Ovary (tissue), 9 donors: ENCODE data around the gene SLC16A10. TPM values are rescaled to one million over a fixed set of nuclear protein-coding genes. Genes with fewer than 3 reads are reported as not detected.

Experiments
- DNase-seq, 5 donors: peaks; one replicate each; pipeline ENCODE4 v3.0.0-alpha.2; 2019 to 2020
- H3K27ac ChIP-seq, 2 donors: fragments of 200-600 bp; one replicate each; pipeline versions ENCODE4 v1.5.1 to v1.8.0; 2019 to 2022
- H3K27me3 ChIP-seq: fragments of 200-600 bp; one replicate; pipeline ENCODE4 v1.8.0; 2022
- H3K36me3 ChIP-seq: fragments of 200-600 bp; sonication (generic); one replicate; pipeline ENCODE4 v1.5.1; 2019
- H3K4me1 ChIP-seq: one replicate; pipeline ENCODE4 v1.8.1; 2013; ENCODE audit warnings: mild to moderate bottlenecking, moderate library complexity; ENCODE audit not compliant: insufficient read depth
- H3K4me3 ChIP-seq: fragments of 200-600 bp; sonication (generic); one replicate; pipeline ENCODE4 v1.5.1; 2017
- H3K9me3 ChIP-seq, 2 donors: fragments of 200-600 bp in 1 of 2; sonication (generic) in 1 of 2; one replicate each; pipeline versions ENCODE4 v1.5.1 to v1.8.1; 2013 to 2019; ENCODE audit warnings: mild to moderate bottlenecking in 1 of 2, moderate library complexity in 1 of 2
- CTCF ChIP-seq, 3 donors: fragments of 450-650 bp in 2 of 3; fragments of 200-600 bp in 1 of 3; IDR thresholded peaks; one replicate each; pipeline versions ENCODE4 v1.5.1 to v1.8.0; 2016 to 2022; ENCODE audit warnings: antibody characterized with exemption in 3 of 3, mild to moderate bottlenecking in 1 of 3
- EP300 ChIP-seq: sonication (generic); formaldehyde crosslinking; IDR thresholded peaks from one replicate; pipeline ENCODE4 v1.6.1; 2017; ENCODE audit warnings: antibody characterized with exemption
- POLR2A ChIP-seq: fragments of 450-650 bp; IDR thresholded peaks from one replicate; pipeline ENCODE4 v1.6.1; 2017; ENCODE audit warnings: antibody characterized with exemption, mild to moderate bottlenecking, moderate library complexity
- WGBS, 3 donors: extraction: QIAGEN DNeasy Blood & Tissue Kit in 1 of 3; methylation state at CpG; one replicate each; pipeline versions ENCODE4 v1.1.5 to v1.1.7; 2013 to 2017; 5-methylcytosine and 5-hydroxymethylcytosine counted together
- intact Hi-C, 4 donors: fragments of 100-400 bp; cut with DNase I; formaldehyde crosslinking; loops; one replicate each; pipeline versions ENCODE4 v1.11.0 to v1.15.1; 2022 to 2023
- polyA plus RNA-seq, 2 donors: library from polyadenylated mRNA; stranded (reverse); fragments of 200-250 nt in 1 of 2; fragments of 350-450 nt in 1 of 2; fragmentation: Illumina TruSeq in 1 of 2; extraction: RNeasy Lipid Tissue Mini Kit (QIAGEN cat#74804) in 1 of 2; gene quantifications; one replicate each; pipeline ENCODE4 v1.2.3, GENCODE V29; 2013 to 2014
- small RNA-seq: library from RNA; depleted of rRNA; stranded (forward); fragments of <200 nt; gene quantifications from one replicate; pipeline ENCODE3, GENCODE V24; 2016
- total RNA-seq, 7 donors: library from RNA; depleted of rRNA in 2 of 7; stranded (reverse); fragments of >200 nt in 2 of 7; fragmentation: NEBNext Ultra II Directional in 3 of 7; extraction: Animal tissue kit (Norgen Biotek cat#: 25700) in 3 of 7; gene quantifications; one replicate each; pipeline versions ENCODE4 v1.1.0 to v1.2.4, GENCODE V29; 2016 to 2023
- donor health status: DM: no; HTN: no; CAD: no; lungs with moderate emphysema.
- donor health status: DM: no; HTN: no; CAD: no.
- donor health status: Bipolar disorder and iron deficiency.
- donor health status: DM: yes; HTN: yes; CAD: no.
- donor health status: DM: no; HTN: no; CAD: no.
- donor health status: DM: yes; HTN: yes; CAD: no.

SLC16A10 gene
- total and polyA plus RNA-seq, 9 donors = 0.80 to 10.8 (median 4.0) TPM

- 96 to 97% (median 96%) methylated on average over 4 of the region's 4 CpGs for WGBS, 3 donors
- Histone ChIP-seq H3K4me3 (no peak overlapping the region), H3K36me3 (no peaks in the 10 kb centered on the region), H3K9me3 (no peaks in the 10 kb centered on the region), H3K27me3 (no peaks in the 10 kb centered on the region), H3K4me1 (no peaks in the 10 kb centered on the region), H3K27ac (no peak overlapping the region)
- DNase-seq = no peak
- TF ChIP-seq EP300 (no peak), CTCF (IDR thresholded peaks at IDR 0.05) (no peak), POLR2A (no peak)
- intact Hi-C loops = no loop called here
Measured at GRCh38 chr6:111280445-111280955, 193.2 kb downstream of the SLC16A10 start.

Small RNA genes within 50 kb of the gene (small RNA-seq; reads per million reads assigned to genes)
- not detected for gene RNU6-960P

Other genes with a start within 250 kb of the SLC16A10 start
- 10 to 100 TPM; 56.2 to 67.8 (median 61.0) TPM for gene AMD1, start 212.7 kb upstream of the SLC16A10 start, total RNA-seq
- 10 to 100 TPM; 24.4 to 38.4 TPM for gene AMD1, start 212.7 kb upstream of the SLC16A10 start, polyA plus RNA-seq
- 10 to 100 TPM; 16.5 to 60.2 (median 47.8) TPM for gene GTF3C6, start 128.8 kb upstream of the SLC16A10 start, total RNA-seq
- gene GTF3C6, start 128.8 kb upstream of the SLC16A10 start, polyA plus RNA-seq = 10 to 100 TPM; 29.1 to 83.9 TPM
- gene RPF2, start 105.5 kb upstream of the SLC16A10 start, total RNA-seq = 10 to 100 TPM; 17.2 to 49.1 (median 25.8) TPM
- 10 to 100 TPM; 14.8 to 24.0 TPM for gene RPF2, start 105.5 kb upstream of the SLC16A10 start, polyA plus RNA-seq